GM20431 (cell line): ENCODE measurements around the gene CTSW.

ENCODE experiments used
- in situ Hi-C: fragments of 300-500 bp; cut with MseI, MboI; formaldehyde crosslinking; loops from one replicate; pipeline ENCODE4 v1.15.0; 2020; ENCODE audit warnings: low sequenced_read_pairs; ENCODE audit not compliant: unreplicated experiment

CTSW gene

GRCh38 chr11:65865550-65866172 lies 14.0 kb upstream of the CTSW start:
- in situ Hi-C loops = no loop called here

DNA sequence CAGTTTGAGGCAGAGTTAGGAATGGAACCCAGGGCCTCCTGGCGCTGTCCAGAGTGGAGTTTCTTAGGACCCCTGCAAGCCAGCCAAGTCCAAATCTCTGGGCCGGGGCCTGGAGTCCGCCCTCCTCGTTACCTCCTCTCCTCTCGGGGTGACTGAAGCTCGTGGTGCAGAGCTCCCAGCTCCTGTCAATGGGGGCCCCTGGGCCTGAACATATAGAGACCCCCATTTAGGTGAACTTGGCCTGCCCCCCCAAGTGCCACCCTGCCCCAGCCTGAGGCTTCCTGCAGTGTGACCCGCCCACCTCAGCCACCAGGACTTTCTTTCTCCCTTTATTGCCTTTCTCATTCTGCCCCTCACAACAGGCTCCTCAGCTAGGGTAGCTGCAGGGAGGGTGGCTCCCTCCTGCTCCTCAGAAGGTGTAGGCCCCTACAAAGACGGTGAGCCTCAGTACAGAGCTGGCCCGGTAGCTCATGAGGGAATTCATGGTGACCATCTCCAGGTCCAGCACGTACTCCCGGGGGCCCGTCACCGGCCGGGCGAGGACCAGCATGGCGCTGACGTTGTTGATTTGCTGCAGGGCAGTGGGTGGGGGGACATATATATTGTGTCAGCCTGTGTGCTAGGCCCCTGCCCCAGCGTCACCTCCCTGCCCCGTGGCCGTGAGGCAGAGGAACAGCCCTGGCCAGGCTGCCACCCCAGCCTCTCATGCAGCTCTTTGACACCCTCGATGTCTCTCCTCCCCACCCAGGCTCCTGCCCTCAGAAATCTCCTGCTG lies 12.9 kb upstream of the CTSW start:
- in situ Hi-C loops = no loop called here

- in situ Hi-C loops = no loop called here
Measured at GRCh38 chr11:65867284-65868071, 12.2 kb upstream of the CTSW start.

DNA sequence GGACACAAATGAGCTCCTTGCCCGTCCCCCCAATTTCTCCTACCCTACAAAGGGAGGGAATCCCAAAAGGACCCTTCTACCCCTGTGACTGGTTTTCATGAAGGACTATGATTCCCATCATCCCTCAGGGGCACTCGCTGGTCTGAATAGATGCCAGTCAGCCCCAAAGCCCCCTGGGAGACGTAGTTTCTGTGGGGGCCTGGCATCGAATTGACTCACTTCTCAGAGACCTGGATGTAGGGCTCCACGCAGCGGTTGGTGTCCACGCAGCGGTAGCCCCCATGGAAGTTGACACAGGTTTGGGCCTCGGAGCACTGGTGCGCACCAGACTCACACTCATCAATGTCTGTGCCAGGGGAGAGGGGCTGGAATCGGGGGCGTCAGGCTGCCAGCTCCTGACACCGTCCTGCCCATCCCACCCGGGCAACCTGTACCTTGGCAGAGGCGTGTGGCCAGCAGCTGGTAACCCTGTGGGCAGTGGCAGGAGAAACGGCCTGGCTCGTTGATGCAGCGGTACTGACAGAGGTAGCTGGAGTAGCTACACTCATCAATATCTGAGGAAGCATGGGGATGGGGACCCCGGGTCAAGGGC lies 11.5 kb upstream of the CTSW start:
- in situ Hi-C loops = no loop called here

- in situ Hi-C loops = no loop called here
Measured at GRCh38 chr11:65868907-65869306, 10.7 kb upstream of the CTSW start.

DNA sequence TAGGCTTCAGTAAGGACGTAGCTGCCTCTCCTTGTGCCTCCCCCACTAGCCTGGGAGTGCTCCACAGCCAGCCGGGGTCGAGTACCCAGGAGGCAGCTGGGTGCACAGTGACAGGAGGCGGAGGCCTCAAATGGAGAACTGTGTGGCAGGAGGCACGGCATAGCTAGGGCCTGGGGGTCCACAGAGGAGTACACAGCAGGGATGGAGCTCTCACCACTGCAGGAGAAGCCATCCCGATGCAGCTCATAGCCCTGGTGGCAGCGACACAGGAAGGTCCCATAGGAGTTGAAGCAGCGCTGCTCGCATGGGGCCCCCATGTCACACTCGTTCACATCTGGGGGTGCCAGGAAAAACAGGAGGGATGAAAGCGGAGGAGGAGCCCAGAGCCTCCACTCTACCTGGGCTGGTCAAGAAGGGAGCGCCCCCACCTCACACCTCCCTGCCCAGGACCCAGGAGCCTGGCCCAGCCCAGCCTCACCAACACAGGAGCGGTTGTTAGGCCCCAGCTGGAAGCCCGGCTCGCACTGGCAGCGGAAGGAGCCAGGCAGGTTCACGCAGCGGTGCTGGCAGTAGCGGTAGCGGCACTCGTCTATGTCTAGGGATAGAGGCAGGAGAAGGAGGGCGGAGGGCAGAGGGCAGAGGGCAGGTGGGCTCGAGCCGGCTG lies 9.9 kb upstream of the CTSW start:
- in situ Hi-C loops = no loop called here

DNA sequence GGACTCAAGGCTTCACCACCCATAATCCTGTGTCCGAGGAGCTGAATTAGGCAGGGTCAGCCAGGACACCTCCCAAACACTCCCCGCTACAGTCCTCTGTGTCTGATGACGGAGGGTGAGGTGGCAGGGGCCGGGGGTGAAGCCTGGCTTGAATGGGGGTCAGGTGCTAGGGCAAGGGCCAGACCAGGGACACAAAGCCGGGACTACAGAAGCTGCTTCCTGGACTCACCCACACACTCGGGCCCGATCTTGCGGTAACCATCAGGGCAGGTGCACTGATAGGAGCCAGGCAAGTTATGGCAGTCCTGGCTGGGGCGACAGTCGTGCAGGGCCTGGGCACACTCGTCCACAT lies 9.4 kb upstream of the CTSW start:
- in situ Hi-C loops = no loop called here

DNA sequence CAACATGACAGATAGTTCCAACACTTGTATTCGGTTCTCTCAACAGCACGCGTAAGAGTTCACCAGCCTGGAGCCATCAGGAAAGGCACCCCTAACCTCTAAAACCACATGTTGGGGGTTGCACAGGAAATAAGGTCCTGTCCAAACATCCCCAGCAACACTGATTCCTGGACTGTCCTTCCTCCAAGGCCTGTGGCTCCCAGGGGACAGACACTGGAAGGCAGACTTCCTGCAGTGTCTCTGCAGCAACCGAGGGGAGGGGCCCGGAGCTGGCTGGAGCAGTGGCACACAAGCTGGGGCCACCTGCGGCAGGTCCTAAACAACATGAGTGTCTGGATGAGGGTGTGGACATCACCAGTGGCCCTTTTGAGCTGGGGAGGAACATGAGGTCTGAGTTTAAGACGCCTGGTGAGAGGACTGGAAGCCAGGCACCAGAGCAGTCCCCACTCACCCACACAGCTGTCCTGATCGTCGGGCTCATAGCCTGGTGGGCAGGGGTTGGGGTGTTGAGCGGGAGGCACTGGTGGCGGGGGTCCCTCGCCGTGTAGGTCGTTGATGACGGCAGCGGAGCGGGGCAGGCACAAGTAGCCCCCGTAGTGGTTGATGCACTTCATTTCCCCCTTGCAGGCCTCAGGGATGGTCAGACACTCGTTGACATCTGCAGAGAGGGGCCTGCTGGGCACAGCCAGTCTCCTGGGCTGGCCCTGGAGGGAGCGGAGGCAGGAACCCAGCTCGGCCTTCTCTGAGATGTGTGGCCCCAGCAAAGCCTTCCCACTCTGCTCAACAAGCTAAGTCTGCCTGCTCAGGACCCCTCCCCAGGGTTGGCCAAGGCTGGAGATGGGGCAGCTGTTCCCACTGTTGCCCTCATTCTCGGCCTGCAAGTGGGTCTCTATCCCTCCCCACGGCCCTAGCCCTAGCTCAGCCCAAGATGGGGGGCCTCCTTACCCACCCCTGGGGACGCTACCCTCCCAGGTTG lies 8.6 kb upstream of the CTSW start:
- in situ Hi-C loops = no loop called here

GRCh38 chr11:65871811-65872548 lies 7.7 kb upstream of the CTSW start:
- in situ Hi-C loops = no loop called here

GRCh38 chr11:65872586-65873317 lies 6.9 kb upstream of the CTSW start, which contains the start of gene EFEMP2:
TSS of gene EFEMP2 (minus strand) at chr11:65872800. CDS start at chr11:65872354, 446 bp downstream.
- in situ Hi-C loops = no loop called here

- in situ Hi-C loops = no loop called here
Measured at GRCh38 chr11:65873318-65874156, 6.1 kb upstream of the CTSW start.

DNA sequence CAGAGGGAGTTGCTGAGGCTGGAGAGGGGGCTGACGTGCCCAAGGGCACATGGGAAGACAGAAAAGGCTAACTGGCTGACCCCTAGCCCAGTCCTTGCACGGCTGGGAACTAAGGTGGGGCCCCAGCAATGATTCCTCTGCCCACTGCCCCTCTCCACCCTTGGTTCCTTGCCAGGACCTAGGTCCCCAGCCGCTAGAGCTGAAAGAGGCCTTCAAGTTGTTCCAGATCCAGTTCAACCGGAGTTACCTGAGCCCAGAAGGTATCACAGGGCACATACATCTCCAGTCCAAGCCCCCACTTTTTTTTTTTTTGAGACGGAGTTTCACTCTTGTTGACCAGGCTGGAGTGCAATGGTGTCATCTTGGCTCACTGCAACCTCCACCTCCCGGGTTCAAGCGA lies 390 bp downstream of the CTSW start:
- in situ Hi-C loops = loop anchor here (5.0 kb wide), 1 partner anchor 107 kb away; no protein-coding TSS in a partner anchor

DNA sequence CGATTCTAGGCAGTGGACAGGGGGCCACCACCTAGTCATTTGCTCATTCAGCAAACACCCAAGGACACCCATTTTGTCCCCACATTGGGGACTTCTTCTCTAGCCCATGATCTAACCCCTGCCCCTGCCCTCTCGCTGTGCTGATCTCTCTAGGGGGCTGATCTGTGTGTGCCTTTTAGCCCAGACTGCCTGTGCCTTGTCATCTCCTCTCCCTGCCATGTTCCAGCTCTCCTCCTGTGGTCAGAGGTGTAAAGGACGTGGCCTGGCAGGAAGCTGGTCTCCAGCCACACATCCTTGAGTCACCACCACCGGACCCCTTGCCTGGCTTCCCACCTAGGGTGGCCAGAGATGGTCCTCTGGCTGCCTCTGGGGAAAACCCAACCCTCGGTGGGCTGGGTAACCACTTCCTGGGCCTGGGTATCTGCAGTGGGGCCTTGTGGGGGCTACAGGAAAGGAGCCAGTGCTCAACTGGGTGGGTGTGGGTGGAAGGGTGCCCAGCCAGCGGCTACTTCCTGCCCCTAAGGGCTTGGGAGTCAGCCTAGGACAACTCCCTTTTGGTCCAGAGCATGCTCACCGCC lies 1.3 kb downstream of the CTSW start:
- in situ Hi-C loops = loop anchor here (5.0 kb wide), 1 partner anchor 106 kb away; no protein-coding TSS in a partner anchor

DNA sequence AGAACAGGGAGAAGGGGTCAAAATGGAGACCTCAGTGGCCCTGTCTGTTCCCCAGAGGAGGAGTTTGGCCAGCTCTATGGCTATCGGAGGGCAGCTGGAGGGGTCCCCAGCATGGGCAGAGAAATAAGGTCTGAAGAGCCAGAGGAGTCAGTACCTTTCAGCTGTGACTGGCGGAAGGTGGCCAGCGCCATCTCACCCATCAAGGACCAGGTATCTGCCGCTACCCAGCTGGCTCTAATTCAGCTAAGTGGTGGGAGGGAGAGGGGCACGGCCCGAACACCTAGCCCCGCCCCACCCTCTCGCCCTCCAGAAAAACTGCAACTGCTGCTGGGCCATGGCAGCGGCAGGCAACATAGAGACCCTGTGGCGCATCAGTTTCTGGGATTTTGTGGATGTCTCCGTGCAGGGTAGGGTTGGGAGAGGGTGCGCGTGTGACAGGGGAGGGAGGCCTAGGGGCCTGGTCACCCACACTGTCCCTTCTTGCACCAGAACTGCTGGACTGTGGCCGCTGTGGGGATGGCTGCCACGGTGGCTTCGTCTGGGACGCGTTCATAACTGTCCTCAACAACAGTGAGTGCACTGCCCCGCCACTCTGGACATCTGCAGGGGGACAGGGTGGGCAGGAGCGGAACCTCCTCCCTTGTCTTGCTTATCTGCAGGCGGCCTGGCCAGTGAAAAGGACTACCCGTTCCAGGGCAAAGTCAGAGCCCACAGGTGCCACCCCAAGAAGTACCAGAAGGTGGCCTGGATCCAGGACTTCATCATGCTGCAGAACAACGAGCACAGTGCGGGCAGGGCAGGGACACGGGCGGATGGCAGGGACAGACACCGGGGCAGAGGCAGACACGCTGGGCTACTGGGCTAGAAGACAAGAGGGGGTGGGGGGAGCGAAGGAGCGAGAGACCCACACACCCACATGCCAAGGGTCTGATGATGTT lies 2.8 kb downstream of the CTSW start:
- in situ Hi-C loops = loop anchor here (5.0 kb wide), 1 partner anchor 105 kb away; no protein-coding TSS in a partner anchor

DNA sequence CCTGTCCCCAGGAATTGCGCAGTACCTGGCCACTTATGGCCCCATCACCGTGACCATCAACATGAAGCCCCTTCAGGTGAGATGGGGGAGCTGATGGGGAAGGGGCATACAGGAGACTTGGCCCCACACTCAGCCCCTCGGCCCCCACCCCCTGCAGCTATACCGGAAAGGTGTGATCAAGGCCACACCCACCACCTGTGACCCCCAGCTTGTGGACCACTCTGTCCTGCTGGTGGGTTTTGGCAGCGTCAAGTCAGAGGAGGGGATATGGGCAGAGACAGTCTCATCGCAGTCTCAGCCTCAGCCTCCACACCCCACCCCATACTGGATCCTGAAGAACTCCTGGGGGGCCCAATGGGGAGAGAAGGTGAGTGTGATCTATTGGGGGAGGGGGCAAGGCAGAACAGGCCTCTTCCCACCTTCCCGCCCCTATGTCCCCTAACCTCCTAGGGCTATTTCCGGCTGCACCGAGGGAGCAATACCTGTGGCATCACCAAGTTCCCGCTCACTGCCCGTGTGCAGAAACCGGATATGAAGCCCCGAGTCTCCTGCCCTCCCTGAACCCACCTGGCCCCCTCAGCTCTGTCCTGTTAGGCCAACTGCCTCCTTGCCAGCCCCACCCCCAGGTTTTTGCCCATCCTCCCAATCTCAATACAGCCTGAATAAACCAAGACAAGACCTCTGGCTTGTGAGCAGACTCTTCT lies 3.6 kb downstream of the CTSW start:
- in situ Hi-C loops = loop anchor here (5.0 kb wide), 1 partner anchor 104 kb away; no protein-coding TSS in a partner anchor
